Measurements from ENCODE around the gene MTRFR. TPM values are rescaled to one million over a fixed set of nuclear protein-coding genes. Genes with fewer than 3 reads are reported as not detected.

MTRFR gene
- total RNA-seq, 2 experiments from 2014 or later = 28.4 to 28.8 TPM

Other genes with a start within 250 kb of the MTRFR start
- 1 to 10 TPM; 5.9 to 6.5 TPM for gene PITPNM2, start 82.3 kb upstream of the MTRFR start, total RNA-seq
- 10 to 100 TPM; 88.8 to 97.6 TPM for gene MPHOSPH9, start 295 bp upstream of the MTRFR start, total RNA-seq
- gene CDK2AP1, start 38.4 kb downstream of the MTRFR start, total RNA-seq = 10 to 100 TPM; 40.1 to 42.5 TPM
- 10 to 100 TPM; 49.9 to 50.6 TPM for gene SBNO1, start 131.4 kb downstream of the MTRFR start, total RNA-seq
- gene KMT5A, start 150.7 kb downstream of the MTRFR start, total RNA-seq = 10 to 100 TPM; 59.9 to 62.0 TPM
- gene RILPL2, start 203.2 kb downstream of the MTRFR start, total RNA-seq = 10 to 100 TPM; 15.4 to 16.6 TPM
- gene SNRNP35, start 224.7 kb downstream of the MTRFR start, total RNA-seq = 10 to 100 TPM; 28.6 to 30.6 TPM

Data from activated CD4-positive, alpha-beta memory T cell treated with anti-CD3 and anti-CD28 coated beads for 36 hours (primary cell).